Keratinocyte (primary cell): ENCODE measurements around the gene DPF3. TPM values are rescaled to one million over a fixed set of nuclear protein-coding genes. Genes with fewer than 3 reads are reported as not detected.

ENCODE experiments used
- DNase-seq: peaks from one replicate; pipeline ENCODE4 v3.0.0-alpha.2; 2011; ENCODE audit warnings: low read depth, missing footprints, low spot score
- FAIRE-seq: peaks from 2 replicates; lab custom pipeline; 2011; peaks lifted over from hg19 to GRCh38; lab: Jason Lieb, UNC
- H2AFZ ChIP-seq: 2 replicates; pipeline ENCODE4 v1.6.0; 2012; ENCODE audit warnings: low read length, control low read depth, inconsistent platforms; ENCODE audit not compliant: control insufficient read depth
- H3K27ac ChIP-seq: 2 replicates; pipeline ENCODE4 v1.5.1; 2011; ENCODE audit warnings: low read length; ENCODE audit not compliant: control insufficient read depth, insufficient read depth
- H3K27me3 ChIP-seq: 3 replicates; pipeline ENCODE4 v1.6.0; 2011; ENCODE audit warnings: low read length; ENCODE audit not compliant: control insufficient read depth, insufficient read depth; ENCODE audit errors: extremely low read depth
- H3K36me3 ChIP-seq, 2 experiments: 2 replicates in 1 of 2; 3 replicates in 1 of 2; pipeline ENCODE4 v1.5.1; 2011; ENCODE audit warnings: low read length in 2 of 2, mild to moderate bottlenecking in 1 of 2; ENCODE audit not compliant: control insufficient read depth in 2 of 2, insufficient read depth in 2 of 2; ENCODE audit errors: extremely low read depth in 1 of 2
- H3K4me1 ChIP-seq: 3 replicates; pipeline ENCODE4 v1.5.1; 2011; ENCODE audit warnings: low read length; ENCODE audit not compliant: control insufficient read depth, insufficient read depth; ENCODE audit errors: extremely low read depth
- H3K4me2 ChIP-seq: 3 replicates; pipeline ENCODE4 v1.6.0; 2011; ENCODE audit warnings: low read depth, low read length; ENCODE audit not compliant: control insufficient read depth, insufficient read depth; ENCODE audit errors: extremely low read depth
- H3K4me3 ChIP-seq, 3 experiments: fragments of 200-600 bp in 1 of 3; sonication (generic) in 1 of 3; 2 replicates in 2 of 3; 3 replicates in 1 of 3; pipeline ENCODE4 v1.5.1; 2011 to 2016; ENCODE audit warnings: low read length in 3 of 3, mild to moderate bottlenecking in 3 of 3, control low read depth in 2 of 3, inconsistent platforms in 1 of 3, low read depth in 1 of 3, mixed read lengths in 1 of 3, mixed run types in 1 of 3, moderate library complexity in 1 of 3; ENCODE audit not compliant: control insufficient read depth in 2 of 3, insufficient read depth in 2 of 3; ENCODE audit errors: extremely low read depth in 1 of 3
- H3K79me2 ChIP-seq: 2 replicates; pipeline ENCODE4 v1.6.0; 2012; ENCODE audit warnings: low read length; ENCODE audit not compliant: control insufficient read depth, insufficient read depth
- H3K9ac ChIP-seq: 3 replicates; pipeline ENCODE4 v1.6.0; 2011; ENCODE audit warnings: low read length; ENCODE audit not compliant: control insufficient read depth, insufficient read depth; ENCODE audit errors: extremely low read depth
- H3K9me1 ChIP-seq: 3 replicates; pipeline ENCODE4 v1.6.0; 2011; ENCODE audit warnings: low read length; ENCODE audit not compliant: control insufficient read depth, insufficient read depth; ENCODE audit errors: extremely low read depth
- H3K9me3 ChIP-seq: 2 replicates; pipeline ENCODE4 v1.5.1; 2012; ENCODE audit warnings: low read depth, low read length; ENCODE audit not compliant: control insufficient read depth
- H4K20me1 ChIP-seq: 3 replicates; pipeline ENCODE4 v1.6.0; 2011; ENCODE audit warnings: low read length; ENCODE audit not compliant: control insufficient read depth, insufficient read depth; ENCODE audit errors: extremely low read depth
- EZH2 ChIP-seq: IDR thresholded peaks from one replicate; pipeline ENCODE4 v1.6.1; 2012; ENCODE audit warnings: inconsistent platforms, mild to moderate bottlenecking, low read length, moderate library complexity
- dilution Hi-C: fragments of 300-500 bp; cut with MboI; formaldehyde crosslinking; loops from one replicate; pipeline ENCODE4 v1.7.0; 2020; ENCODE audit warnings: low sequenced_read_pairs; ENCODE audit not compliant: extremely low pct_ligation_motif_present
- polyA plus RNA-seq, 5 experiments: library from polyadenylated mRNA; depleted of rRNA in 3 of 5; stranded (reverse) in 3 of 5; stranded (forward) in 1 of 5; unstranded in 1 of 5; fragments of >200 nt; gene quantifications; 1 replicate in 1 of 5; 2 replicates in 3 of 5; 3 replicates in 1 of 5; pipeline versions ENCODE4 v1.2.1 to v1.2.3, GENCODE V29; 2011 to 2012; ENCODE audit warnings: missing spikeins in 2 of 5, low read depth in 1 of 5, low replicate concordance in 1 of 5
- TF ChIP-seq, protein P1 (sequence below), 3 experiments: IDR thresholded peaks in 1 of 3; conservative IDR thresholded peaks in 1 of 3; optimal IDR thresholded peaks in 1 of 3; 2 replicates in 2 of 3; 3 replicates in 1 of 3; pipeline versions ENCODE3 to v1.5.1; 2011; ENCODE audit warnings: low read length in 3 of 3, mild to moderate bottlenecking in 3 of 3, moderate library complexity in 2 of 3, control low read depth in 1 of 3, inconsistent platforms in 1 of 3; ENCODE audit not compliant: insufficient read depth in 2 of 3; ENCODE audit errors: extremely low read depth in 1 of 3

The DPF3 gene
- polyA plus RNA-seq, 1 donor (not counting 4 experiments of a cell fraction or from before 2014, with no cell fraction given) = 1.1 TPM

DNA sequence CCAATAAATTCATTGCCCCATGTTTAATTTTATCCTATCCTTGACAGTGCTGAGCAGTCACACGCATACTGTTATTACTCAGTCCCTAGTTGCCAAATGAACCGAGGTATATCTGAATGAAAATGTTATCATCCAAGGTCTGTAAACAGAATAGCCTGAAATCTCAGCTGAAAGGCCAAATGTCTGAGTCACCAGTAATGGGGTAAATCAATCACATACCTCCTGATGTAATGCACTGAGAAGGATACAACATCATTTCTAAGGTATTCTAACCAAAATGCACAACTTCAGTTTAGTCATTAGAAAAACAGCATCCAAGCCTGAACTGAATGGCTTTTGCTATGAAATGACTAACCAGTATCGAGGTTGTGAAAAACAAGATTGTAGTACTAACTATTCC lies 228.6 kb downstream of the DPF3 start:
- no peaks in the 10 kb centered on the region for H3K36me3 ChIP-seq
- peak; percentile 66 for DNase-seq

DNA sequence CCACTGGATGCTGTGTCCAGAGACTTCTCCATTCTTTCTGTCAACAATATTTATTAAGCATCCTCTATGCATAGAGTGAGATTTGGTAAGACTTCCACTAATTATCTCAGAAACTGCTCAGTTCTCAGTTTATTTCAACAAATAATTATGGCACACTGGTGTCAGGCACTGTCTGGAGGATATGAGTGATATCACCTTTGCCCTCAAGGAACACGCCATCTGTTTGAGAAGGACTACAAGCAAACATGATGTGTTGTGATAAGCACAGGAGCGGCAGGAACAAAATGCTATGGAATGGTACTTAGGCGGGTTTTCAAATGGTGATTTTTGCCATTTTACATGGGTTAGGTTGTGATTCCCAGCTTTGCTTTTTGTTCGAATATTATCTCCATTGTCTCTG lies 229.2 kb downstream of the DPF3 start:
- Histone ChIP-seq H4K20me1 (no peaks in the 10 kb centered on the region), H3K4me3 (peak overlapping the region in 1 of 3 experiments; percentile 20), H3K36me3 (no peaks in the 10 kb centered on the region), H3K9ac (no peak overlapping the region), H3K4me1 (peaks cover 31% of the 10 kb centered on the region), H3K9me1 (no peaks in the 10 kb centered on the region), H3K4me2 (peak overlapping the region; percentile 42), H2AFZ (no peak overlapping the region), H3K79me2 (no peaks in the 10 kb centered on the region), H3K9me3 (no peaks in the 10 kb centered on the region), H3K27ac (peak overlapping the region; percentile 82), H3K27me3 (no peaks in the 10 kb centered on the region)
- no peak for DNase-seq
- TF ChIP-seq EZH2 = no peak
- TF ChIP-seq, protein P1, sequence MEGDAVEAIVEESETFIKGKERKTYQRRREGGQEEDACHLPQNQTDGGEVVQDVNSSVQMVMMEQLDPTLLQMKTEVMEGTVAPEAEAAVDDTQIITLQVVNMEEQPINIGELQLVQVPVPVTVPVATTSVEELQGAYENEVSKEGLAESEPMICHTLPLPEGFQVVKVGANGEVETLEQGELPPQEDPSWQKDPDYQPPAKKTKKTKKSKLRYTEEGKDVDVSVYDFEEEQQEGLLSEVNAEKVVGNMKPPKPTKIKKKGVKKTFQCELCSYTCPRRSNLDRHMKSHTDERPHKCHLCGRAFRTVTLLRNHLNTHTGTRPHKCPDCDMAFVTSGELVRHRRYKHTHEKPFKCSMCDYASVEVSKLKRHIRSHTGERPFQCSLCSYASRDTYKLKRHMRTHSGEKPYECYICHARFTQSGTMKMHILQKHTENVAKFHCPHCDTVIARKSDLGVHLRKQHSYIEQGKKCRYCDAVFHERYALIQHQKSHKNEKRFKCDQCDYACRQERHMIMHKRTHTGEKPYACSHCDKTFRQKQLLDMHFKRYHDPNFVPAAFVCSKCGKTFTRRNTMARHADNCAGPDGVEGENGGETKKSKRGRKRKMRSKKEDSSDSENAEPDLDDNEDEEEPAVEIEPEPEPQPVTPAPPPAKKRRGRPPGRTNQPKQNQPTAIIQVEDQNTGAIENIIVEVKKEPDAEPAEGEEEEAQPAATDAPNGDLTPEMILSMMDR (optimal IDR thresholded peaks at IDR 0.05 in 1 of 3, IDR thresholded peaks at IDR 0.05 in 1 of 3, conservative IDR thresholded peaks at IDR 0.05 in 1 of 3; ENCODE audit: extremely low read depth in 1 of 3, insufficient read depth in 2 of 3, low read length in 3 of 3) = no peak
- dilution Hi-C loops = no loop called here
- FAIRE-seq = no peak

More for the DNA sequence above, 228.6 kb downstream of the DPF3 start:
- peak overlapping the region; percentile 60 for H3K4me2 ChIP-seq
- no peak overlapping the region for H2AFZ ChIP-seq
- H3K27me3 ChIP-seq = no peaks in the 10 kb centered on the region
- TF ChIP-seq, protein P1 (optimal IDR thresholded peaks at IDR 0.05 in 1 of 3, IDR thresholded peaks at IDR 0.05 in 1 of 3, conservative IDR thresholded peaks at IDR 0.05 in 1 of 3; ENCODE audit: extremely low read depth in 1 of 3, insufficient read depth in 2 of 3, low read length in 3 of 3) = no peak
- TF ChIP-seq EZH2 = no peak
- no peaks in the 10 kb centered on the region for H3K79me2 ChIP-seq
- dilution Hi-C loops = no loop called here
- peak overlapping the region; percentile 82 for H3K27ac ChIP-seq
- H3K9ac ChIP-seq = peak overlapping the region; percentile 38
- no peaks in the 10 kb centered on the region for H4K20me1 ChIP-seq
- no peaks in the 10 kb centered on the region for H3K9me1 ChIP-seq
- H3K4me1 ChIP-seq = peaks cover 31% of the 10 kb centered on the region
- no peaks in the 10 kb centered on the region for H3K9me3 ChIP-seq
- H3K4me3 ChIP-seq = peak overlapping the region in 1 of 3 experiments; percentile 2
- FAIRE-seq = peak; percentile 92
